Subcutaneous adipose tissue (tissue), 4 donors: ENCODE data around the gene SEC24A. TPM values are rescaled to one million over a fixed set of nuclear protein-coding genes. Genes with fewer than 3 reads are reported as not detected.

Experiments used
- small RNA-seq: library from RNA; depleted of rRNA; stranded (forward); fragments of <200 nt; gene quantifications from one replicate; pipeline ENCODE3, GENCODE V24; 2016
- total RNA-seq, 4 donors: library from RNA; depleted of rRNA; stranded (reverse); fragments of >200 nt; gene quantifications; one replicate each; pipeline ENCODE4 v1.1.0, GENCODE V29; 2016
- TF ChIP-seq, protein P1 (sequence below): fragments of 450-650 bp; IDR thresholded peaks from one replicate; pipeline ENCODE4 v1.5.1; 2016; ENCODE audit warnings: low read depth, mild to moderate bottlenecking, control low read depth, antibody characterized with exemption, moderate library complexity

Gene SEC24A
- total RNA-seq, 4 donors from 2014 or later: 19.2 to 38.5 (median 26.4) TPM

DNA sequence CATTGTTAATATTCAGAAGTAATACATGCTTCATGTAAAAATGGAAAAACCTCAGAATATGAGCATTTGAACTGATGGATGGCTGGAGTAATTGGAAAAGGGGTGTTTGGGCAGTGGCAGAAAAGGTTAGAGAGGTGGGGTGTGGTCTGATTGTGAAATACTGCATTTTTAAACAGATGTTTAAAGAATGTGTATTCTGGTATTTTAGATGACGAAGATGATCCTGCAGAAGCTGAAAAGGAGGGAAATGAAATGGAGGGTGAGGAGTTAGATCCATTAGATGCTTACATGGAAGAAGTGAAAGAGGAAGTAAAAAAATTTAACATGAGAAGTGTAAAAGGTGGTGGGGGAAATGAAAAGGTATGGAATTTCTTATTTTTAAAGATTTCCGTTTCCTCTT is 128.8 kb downstream of the SEC24A start:
- TF ChIP-seq, protein P1, sequence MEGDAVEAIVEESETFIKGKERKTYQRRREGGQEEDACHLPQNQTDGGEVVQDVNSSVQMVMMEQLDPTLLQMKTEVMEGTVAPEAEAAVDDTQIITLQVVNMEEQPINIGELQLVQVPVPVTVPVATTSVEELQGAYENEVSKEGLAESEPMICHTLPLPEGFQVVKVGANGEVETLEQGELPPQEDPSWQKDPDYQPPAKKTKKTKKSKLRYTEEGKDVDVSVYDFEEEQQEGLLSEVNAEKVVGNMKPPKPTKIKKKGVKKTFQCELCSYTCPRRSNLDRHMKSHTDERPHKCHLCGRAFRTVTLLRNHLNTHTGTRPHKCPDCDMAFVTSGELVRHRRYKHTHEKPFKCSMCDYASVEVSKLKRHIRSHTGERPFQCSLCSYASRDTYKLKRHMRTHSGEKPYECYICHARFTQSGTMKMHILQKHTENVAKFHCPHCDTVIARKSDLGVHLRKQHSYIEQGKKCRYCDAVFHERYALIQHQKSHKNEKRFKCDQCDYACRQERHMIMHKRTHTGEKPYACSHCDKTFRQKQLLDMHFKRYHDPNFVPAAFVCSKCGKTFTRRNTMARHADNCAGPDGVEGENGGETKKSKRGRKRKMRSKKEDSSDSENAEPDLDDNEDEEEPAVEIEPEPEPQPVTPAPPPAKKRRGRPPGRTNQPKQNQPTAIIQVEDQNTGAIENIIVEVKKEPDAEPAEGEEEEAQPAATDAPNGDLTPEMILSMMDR: no peak

Small RNAs within 50 kb of the gene (small RNA-seq; reads per million reads assigned to genes)
- gene RNU6-1164P: not detected
- gene RNU6-1311P: not detected
- not detected for gene RNU6-757P

Other genes starting within 250 kb of the SEC24A start
- gene CDKN2AIPNL, start 236.9 kb upstream of the SEC24A start, total RNA-seq: 10 to 100 TPM; 13.8 to 18.7 (median 14.3) TPM
- 10 to 100 TPM; 18.3 to 87.4 (median 48.2) TPM for gene JADE2, start 123.1 kb upstream of the SEC24A start, total RNA-seq
- 10 to 100 TPM; 33.2 to 65.7 (median 50.7) TPM for gene SAR1B, start 16.0 kb upstream of the SEC24A start, total RNA-seq
- gene CAMLG, start 89.8 kb downstream of the SEC24A start, total RNA-seq: 10 to 100 TPM; 26.9 to 53.7 (median 48.3) TPM
- 10 to 100 TPM; 42.2 to 62.5 (median 49.2) TPM for gene DDX46, start 110.0 kb downstream of the SEC24A start, total RNA-seq
- 10 to 100 TPM; 35.5 to 75.2 (median 38.5) TPM for gene C5orf24, start 197.2 kb downstream of the SEC24A start, total RNA-seq
- gene TXNDC15, start 225.6 kb downstream of the SEC24A start, total RNA-seq: 10 to 100 TPM; 46.1 to 66.6 (median 56.5) TPM